SK-N-SH (cell line): ENCODE data around the gene RBM19.

Experiments used
- CTCF ChIP-seq: fragments of 200-600 bp; sonication (generic); IDR thresholded peaks from 2 replicates; pipeline ENCODE4 v1.6.1; 2017; ENCODE audit warnings: antibody characterized with exemption, mild to moderate bottlenecking, moderate library complexity
- EZH2phosphoT487 ChIP-seq: fragments of 200-600 bp; sonication (generic); IDR thresholded peaks from 2 replicates; pipeline ENCODE4 v1.6.1; 2017; ENCODE audit warnings: low read depth, mixed run types, mild to moderate bottlenecking, antibody characterized with exemption, moderate library complexity, borderline replicate concordance
- MAX ChIP-seq: IDR thresholded peaks from 2 replicates; pipeline ENCODE4 v1.4.0; 2012; ENCODE audit warnings: low read depth
- NRF1 ChIP-seq: IDR thresholded peaks from 2 replicates; pipeline ENCODE4 v1.6.1; 2012; ENCODE audit warnings: low read depth, mild to moderate bottlenecking, low read length
- PBX3 ChIP-seq: IDR thresholded peaks from 2 replicates; pipeline ENCODE4; 2012
- RAD21 ChIP-seq: IDR thresholded peaks from 2 replicates; pipeline ENCODE4 v1.6.1; 2012; ENCODE audit warnings: mild to moderate bottlenecking, low read length
- RFX5 ChIP-seq: IDR thresholded peaks from 2 replicates; pipeline ENCODE4 v1.6.1; 2012; ENCODE audit warnings: mild to moderate bottlenecking, improper control_type of control experiment, low read length
- RXRA ChIP-seq: IDR thresholded peaks from 2 replicates; pipeline ENCODE4 v1.4.0; 2012; ENCODE audit warnings: low read depth, mild to moderate bottlenecking, borderline replicate concordance
- SIN3A ChIP-seq: IDR thresholded peaks from 2 replicates; pipeline ENCODE4 v1.6.1; 2012; ENCODE audit warnings: low read depth, mild to moderate bottlenecking, low read length, moderate library complexity, borderline replicate concordance
- USF1 ChIP-seq: IDR thresholded peaks from 2 replicates; pipeline ENCODE4 v1.4.0; 2012; ENCODE audit warnings: low read depth, borderline replicate concordance
- USF2 ChIP-seq: fragments of 150-350 bp; IDR thresholded peaks from 2 replicates; pipeline ENCODE4 v1.6.1; 2017; ENCODE audit warnings: antibody characterized with exemption, low read length, low read depth, borderline replicate concordance
- YY1 ChIP-seq: IDR thresholded peaks from 2 replicates; pipeline ENCODE4 v1.4.0; 2012; ENCODE audit warnings: low read depth, mild to moderate bottlenecking

- TF ChIP-seq USF2: no peak
- no peak for TF ChIP-seq SIN3A
- no peak for TF ChIP-seq RAD21
- TF ChIP-seq CTCF: no peak
- TF ChIP-seq EZH2phosphoT487: no peak
- TF ChIP-seq MAX: no peak
- no peak for TF ChIP-seq PBX3
- TF ChIP-seq YY1: no peak
- no peak for TF ChIP-seq RFX5
- no peak for TF ChIP-seq RXRA
- TF ChIP-seq NRF1: no peak
- no peak for TF ChIP-seq USF1
Measured at GRCh38 chr12:113917393-113917792, 48.7 kb downstream of the RBM19 start.
